WTC11 (cell line): ENCODE data around the gene STON2.

ENCODE experiments used
- ATF2 ChIP-seq: sonication (generic); formaldehyde crosslinking; IDR thresholded peaks from 2 replicates; pipeline ENCODE4 v1.8.1; 2022; ENCODE audit warnings: low read depth, missing genetic modification reagents, borderline replicate concordance
- ATF6 ChIP-seq: sonication (generic); formaldehyde crosslinking; IDR thresholded peaks from 2 replicates; pipeline ENCODE4 v1.8.1; 2023; ENCODE audit warnings: mild to moderate bottlenecking, missing genetic modification reagents
- CBFB ChIP-seq: sonication (generic); formaldehyde crosslinking; IDR thresholded peaks from 2 replicates; pipeline ENCODE4 v1.8.1; 2022; ENCODE audit warnings: mild to moderate bottlenecking, low read depth, missing genetic modification reagents
- CREB1 ChIP-seq: sonication (generic); formaldehyde crosslinking; IDR thresholded peaks from 2 replicates; pipeline ENCODE4 v1.8.0; 2023; ENCODE audit warnings: mild to moderate bottlenecking, missing genetic modification reagents
- CTCF ChIP-seq: fragments of 200-600 bp; IDR thresholded peaks from 2 replicates; pipeline ENCODE4 v1.8.0; 2022; ENCODE audit warnings: antibody characterized with exemption
- ELF4 ChIP-seq: sonication (generic); formaldehyde crosslinking; IDR thresholded peaks from 2 replicates; pipeline ENCODE4 v1.8.1; 2022; ENCODE audit warnings: low read depth, mild to moderate bottlenecking, moderate library complexity, missing genetic modification reagents
- MXD4 ChIP-seq: fragments of 250-450 bp; sonication (Bioruptor Pico); IDR thresholded peaks from 2 replicates; pipeline ENCODE4 v1.8.0; 2021; ENCODE audit warnings: mild to moderate bottlenecking, moderate library complexity, borderline replicate concordance
- NR2C2 ChIP-seq: sonication (generic); formaldehyde crosslinking; IDR thresholded peaks from 2 replicates; pipeline ENCODE4 v1.8.0; 2022; ENCODE audit warnings: mild to moderate bottlenecking, missing genetic modification reagents
- SP1 ChIP-seq: sonication (generic); formaldehyde crosslinking; conservative IDR thresholded peaks from 2 replicates; pipeline ENCODE4 v1.8.1; 2022; ENCODE audit warnings: missing genetic modification reagents
- TCF7 ChIP-seq: sonication (generic); formaldehyde crosslinking; IDR thresholded peaks from 2 replicates; pipeline ENCODE4 v1.8.0; 2022; ENCODE audit warnings: mild to moderate bottlenecking, low read depth, missing genetic modification reagents, moderate library complexity
- ZBTB21 ChIP-seq: sonication (generic); formaldehyde crosslinking; IDR thresholded peaks from 2 replicates; pipeline ENCODE4 v1.8.1; 2023; ENCODE audit warnings: mild to moderate bottlenecking, missing genetic modification reagents, borderline replicate concordance
- ZNF512 ChIP-seq: sonication (generic); formaldehyde crosslinking; IDR thresholded peaks from 2 replicates; pipeline ENCODE4 v1.8.1; 2022; ENCODE audit warnings: missing genetic modification reagents, borderline replicate concordance
- TF ChIP-seq, protein P1 (sequence below): sonication (generic); formaldehyde crosslinking; IDR thresholded peaks from 2 replicates; pipeline ENCODE4 v1.8.0; 2022; ENCODE audit warnings: mild to moderate bottlenecking, missing genetic modification reagents

DNA sequence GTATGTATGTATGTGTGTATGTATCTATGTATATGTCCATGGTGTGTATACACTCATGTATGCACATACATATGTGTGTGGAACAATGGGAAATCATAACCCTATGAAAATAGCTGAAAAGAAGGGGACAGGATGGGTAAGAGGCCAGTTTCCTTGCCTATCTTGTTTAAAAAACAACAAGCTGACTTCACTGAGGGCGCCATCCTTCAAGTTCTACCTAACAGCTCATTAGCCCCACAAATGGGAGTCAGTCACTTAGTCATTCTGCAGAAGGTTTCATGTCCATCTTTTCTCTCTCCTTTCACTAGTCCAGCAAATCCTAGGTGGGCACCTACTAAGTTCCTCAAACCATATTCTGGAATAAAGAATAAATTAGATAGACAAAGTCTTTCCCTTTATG is 14.7 kb downstream of the STON2 start:
- TF ChIP-seq SP1 (no peak), ZNF512 (CRISPR knock-in tag) (no peak), CTCF (no peak), ATF2 (CRISPR knock-in tag) (no peak), NR2C2 (CRISPR knock-in tag) (no peak), ELF4 (no peak), MXD4 (CRISPR knock-in tag) (no peak), ATF6 (CRISPR knock-in tag) (no peak), ZBTB21 (CRISPR knock-in tag) (no peak), CREB1 (CRISPR knock-in tag) (no peak), CBFB (no peak), TCF7 (CRISPR knock-in tag) (no peak)
- TF ChIP-seq, protein P1, sequence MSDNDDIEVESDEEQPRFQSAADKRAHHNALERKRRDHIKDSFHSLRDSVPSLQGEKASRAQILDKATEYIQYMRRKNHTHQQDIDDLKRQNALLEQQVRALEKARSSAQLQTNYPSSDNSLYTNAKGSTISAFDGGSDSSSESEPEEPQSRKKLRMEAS (CRISPR knock-in tag), result no peak
